Measurements from ENCODE around the gene SH3GL1. TPM values are rescaled to one million over a fixed set of nuclear protein-coding genes. Genes with fewer than 3 reads are reported as not detected.

SH3GL1 gene
- total and polyA plus RNA-seq, 2 of the 4 experiments (the other 2 are of a cell fraction), result 28.1 to 138 TPM

GRCh38 chr19:4448147-4448985, 48.0 kb upstream of the SH3GL1 start:
- Histone ChIP-seq H4K20me1 (ENCODE audit: insufficient read depth, low read length) (peaks cover 10% of the 10 kb centered on the region; the same call in 1 of the 2 replicates), H3K14ac (replicated peaks; ENCODE audit: low read depth, low read length) (no peak overlapping the region), H4K91ac (ENCODE audit: insufficient read depth, low read depth, low read length) (no peak overlapping the region), H3K18ac (ENCODE audit: low read depth, low read length) (no peak overlapping the region), H2BK15ac (ENCODE audit: low read depth, low read length) (no peak overlapping the region), H2BK20ac (ENCODE audit: low read depth, low read length) (no peak overlapping the region), H3K79me1 (ENCODE audit: low read depth in 1 of 2, low read length in 2 of 2) (peaks cover 0 to 42% of the 10 kb centered on the region in 2 experiments; a peak in 3 of 4 replicates), H3K4me3 (ENCODE audit: insufficient read depth, low read depth, low read length) (no peak overlapping the region), H3K4me1 (ENCODE audit: control insufficient read depth, insufficient read depth, low read length) (no peaks in the 10 kb centered on the region; the same call in 1 of the 2 replicates), H3K27ac (ENCODE audit: insufficient read depth, low read length) (no peak overlapping the region), H2BK5ac (ENCODE audit: low read depth, low read length, poor library complexity, severe bottlenecking) (no peak overlapping the region), H3K23ac (ENCODE audit: low read depth, low read length) (no peak overlapping the region), H3K36me3 (ENCODE audit: control insufficient read depth, insufficient read depth, low read length) (peaks cover 77% of the 10 kb centered on the region), H4K8ac (ENCODE audit: low read depth in 2 of 2, low read length in 2 of 2) (no peak overlapping the region), H3K9ac (ENCODE audit: low read depth, low read length) (no peak overlapping the region), H4K5ac (ENCODE audit: low read depth, low read length) (no peak overlapping the region), H2AFZ (replicated peaks; ENCODE audit: low read length, poor library complexity) (no peak overlapping the region), H3K27me3 (ENCODE audit: control insufficient read depth, insufficient read depth, low read length) (no peaks in the 10 kb centered on the region), H2AK9ac (replicated peaks; ENCODE audit: low read depth, low read length, poor library complexity) (peak overlapping the region; percentile 13), H2BK120ac (ENCODE audit: low read depth, low read length) (no peak overlapping the region), H2AK5ac (ENCODE audit: low read depth, low read length) (no peak overlapping the region), H3K4ac (ENCODE audit: low read depth, low read length) (no peak overlapping the region), H3K56ac (ENCODE audit: extremely low read depth, insufficient read depth, low read length) (no peak overlapping the region), H3K9me1 (ENCODE audit: insufficient read depth, low read length) (no peaks in the 10 kb centered on the region), H3K9me3 (ENCODE audit: control insufficient read depth, insufficient read depth, low read length) (no peaks in the 10 kb centered on the region), H3K4me2 (ENCODE audit: low read depth, low read length) (no peak overlapping the region)
- DNase-seq (no peak), ATAC-seq (ENCODE audit: low read depth) (no peak)
- WGBS, 2 experiments (ENCODE audit: extremely low coverage in 2 of 2, insufficient read length in 1 of 2), result 74% methylated on average over 14 of the region's 30 CpGs; no CpG with 5 or more reads in 1 of the 2 experiments
- POLR2A ChIA-PET (ENCODE audit: unreplicated experiment), result no interaction called here
- dilution Hi-C loops (cut with HindIII; ENCODE audit: low sequenced_read_pairs, unreplicated experiment), result no loop called here
- BruUV-seq (replicated peaks), result no TSS peak
- CTCF ChIA-PET, result no interaction called here
- in situ Hi-C loops (cut with MboI; ENCODE audit: low sequenced_read_pairs), result no loop called here
- TF ChIP-seq CEBPB (IDR thresholded peaks at IDR 0.05; ENCODE audit: low read depth, low read length) (no peak), MAZ (IDR thresholded peaks at IDR 0.05; ENCODE audit: borderline replicate concordance, low read depth, low read length) (no peak), BHLHE40 (IDR thresholded peaks at IDR 0.05; ENCODE audit: low read depth, low read length) (no peak), RCOR1 (IDR thresholded peaks at IDR 0.05; ENCODE audit: insufficient replicate concordance, low read length) (no peak)
- TF ChIP-seq, protein P1, sequence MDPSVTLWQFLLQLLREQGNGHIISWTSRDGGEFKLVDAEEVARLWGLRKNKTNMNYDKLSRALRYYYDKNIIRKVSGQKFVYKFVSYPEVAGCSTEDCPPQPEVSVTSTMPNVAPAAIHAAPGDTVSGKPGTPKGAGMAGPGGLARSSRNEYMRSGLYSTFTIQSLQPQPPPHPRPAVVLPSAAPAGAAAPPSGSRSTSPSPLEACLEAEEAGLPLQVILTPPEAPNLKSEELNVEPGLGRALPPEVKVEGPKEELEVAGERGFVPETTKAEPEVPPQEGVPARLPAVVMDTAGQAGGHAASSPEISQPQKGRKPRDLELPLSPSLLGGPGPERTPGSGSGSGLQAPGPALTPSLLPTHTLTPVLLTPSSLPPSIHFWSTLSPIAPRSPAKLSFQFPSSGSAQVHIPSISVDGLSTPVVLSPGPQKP (IDR thresholded peaks at IDR 0.05; ENCODE audit: borderline replicate concordance, low read depth, low read length), result no peak
- intact Hi-C loops (cut with micrococcal nuclease), result no loop called here

All from IMR-90 (cell line).